Stimulated activated CD4-positive, alpha-beta T cell treated with anti-CD3 and anti-CD28 coated beads, Interleukin-15, amount 100 ng/mL, for 48 hours (primary cell): ENCODE results near the gene BTNL2.
"Not testable (repeated sequence)": the region's sequence is repeated elsewhere in the genome, so short reads cannot be mapped to it uniquely, and the experiment has no call there.

Source experiments
- DNase-seq, 2 donors: peaks; one replicate each; pipeline ENCODE4 v3.0.0-alpha.2; 2020; ENCODE audit warnings: low read depth in 2 of 2

Gene BTNL2

GRCh38 chr6:32367644-32368043 is 39.3 kb downstream of the BTNL2 start:
- DNase-seq = no peak

- not testable (repeated sequence) for DNase-seq
Observed at GRCh38 chr6:32359225-32359624, 47.8 kb downstream of the BTNL2 start.

DNA sequence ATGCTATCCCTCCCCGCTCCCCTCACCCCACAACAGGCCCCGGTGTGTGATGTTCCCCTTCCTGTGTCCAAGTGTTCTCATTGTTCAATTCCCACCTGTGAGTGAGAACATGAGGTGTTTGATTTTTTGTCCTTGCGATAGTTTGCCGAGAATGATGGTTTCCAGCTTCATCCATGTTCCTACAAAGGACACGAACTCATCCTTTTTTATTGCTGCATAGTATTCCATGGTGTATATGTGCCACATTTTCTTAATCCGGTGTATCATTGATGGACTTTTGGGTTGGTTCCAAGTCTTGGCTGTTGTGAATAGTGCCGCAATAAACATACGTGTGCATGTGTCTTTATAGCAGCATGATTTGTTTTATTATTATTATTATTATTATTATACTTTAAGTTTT is 48.4 kb downstream of the BTNL2 start:
- not testable (repeated sequence) for DNase-seq

- no peak for DNase-seq
Observed at GRCh38 chr6:32355018-32355417, 52.0 kb downstream of the BTNL2 start.

DNA sequence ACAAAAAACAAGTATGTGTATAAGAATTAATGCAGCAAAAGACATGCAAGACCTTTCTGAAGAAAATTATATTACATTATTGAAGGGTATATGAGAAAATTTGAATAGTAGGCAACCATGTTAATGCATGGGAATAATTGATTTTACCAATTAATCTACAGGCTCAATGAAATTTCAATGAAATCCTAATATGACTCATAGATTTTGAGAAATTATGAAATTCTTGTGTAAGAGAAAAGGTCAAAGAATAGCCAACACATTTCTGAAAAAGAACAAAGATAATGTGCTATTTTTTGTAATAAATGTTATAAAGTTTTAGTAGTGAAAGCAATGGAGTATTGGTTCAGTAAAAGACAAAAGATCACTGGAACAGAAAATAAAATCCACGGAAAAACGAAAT is 53.6 kb downstream of the BTNL2 start:
- no peak for DNase-seq
